Measurements from ENCODE around the gene SLC38A10. TPM values are rescaled to one million over a fixed set of nuclear protein-coding genes. Genes with fewer than 3 reads are reported as not detected.

The SLC38A10 gene
- total RNA-seq, 1 donor from 2014 or later = 116 TPM

DNA sequence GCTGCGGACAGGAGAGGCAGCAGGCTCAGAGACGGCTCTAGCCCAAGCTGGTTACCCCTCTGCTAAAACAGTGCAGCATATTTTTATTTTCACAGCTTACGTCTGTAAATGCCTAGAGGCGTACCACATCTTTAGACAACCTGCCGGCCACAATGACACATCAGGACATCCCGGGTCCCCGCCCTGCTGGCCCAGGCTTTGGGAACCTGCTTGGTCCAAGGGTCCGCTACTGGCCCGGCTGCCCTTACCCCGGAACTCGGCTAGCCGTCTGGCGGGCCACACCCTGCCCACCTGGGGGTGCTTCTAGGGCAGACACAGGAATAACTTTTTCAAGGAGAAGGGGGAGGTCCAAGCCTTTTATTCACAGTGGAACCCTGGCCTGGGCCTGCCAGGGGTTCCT, 76.6 kb downstream of the SLC38A10 start:
- TF ChIP-seq, protein P1, sequence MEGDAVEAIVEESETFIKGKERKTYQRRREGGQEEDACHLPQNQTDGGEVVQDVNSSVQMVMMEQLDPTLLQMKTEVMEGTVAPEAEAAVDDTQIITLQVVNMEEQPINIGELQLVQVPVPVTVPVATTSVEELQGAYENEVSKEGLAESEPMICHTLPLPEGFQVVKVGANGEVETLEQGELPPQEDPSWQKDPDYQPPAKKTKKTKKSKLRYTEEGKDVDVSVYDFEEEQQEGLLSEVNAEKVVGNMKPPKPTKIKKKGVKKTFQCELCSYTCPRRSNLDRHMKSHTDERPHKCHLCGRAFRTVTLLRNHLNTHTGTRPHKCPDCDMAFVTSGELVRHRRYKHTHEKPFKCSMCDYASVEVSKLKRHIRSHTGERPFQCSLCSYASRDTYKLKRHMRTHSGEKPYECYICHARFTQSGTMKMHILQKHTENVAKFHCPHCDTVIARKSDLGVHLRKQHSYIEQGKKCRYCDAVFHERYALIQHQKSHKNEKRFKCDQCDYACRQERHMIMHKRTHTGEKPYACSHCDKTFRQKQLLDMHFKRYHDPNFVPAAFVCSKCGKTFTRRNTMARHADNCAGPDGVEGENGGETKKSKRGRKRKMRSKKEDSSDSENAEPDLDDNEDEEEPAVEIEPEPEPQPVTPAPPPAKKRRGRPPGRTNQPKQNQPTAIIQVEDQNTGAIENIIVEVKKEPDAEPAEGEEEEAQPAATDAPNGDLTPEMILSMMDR (IDR thresholded peaks at IDR 0.05) = no peak
- Mint-ChIP-seq H3K4me3 (ENCODE audit: unreplicated experiment) (no peak overlapping the region), H3K27ac (ENCODE audit: unreplicated experiment) (no peak overlapping the region), H3K27me3 (ENCODE audit: low read depth) (no peaks in the 10 kb centered on the region), H3K9me3 (ENCODE audit: low read depth) (no peaks in the 10 kb centered on the region), H3K4me1 (ENCODE audit: low read depth) (peaks cover 13% of the 10 kb centered on the region), H3K36me3 (ENCODE audit: low read depth) (peaks cover 3% of the 10 kb centered on the region)
- DNase-seq (ENCODE audit: low spot score) = no peak

DNA sequence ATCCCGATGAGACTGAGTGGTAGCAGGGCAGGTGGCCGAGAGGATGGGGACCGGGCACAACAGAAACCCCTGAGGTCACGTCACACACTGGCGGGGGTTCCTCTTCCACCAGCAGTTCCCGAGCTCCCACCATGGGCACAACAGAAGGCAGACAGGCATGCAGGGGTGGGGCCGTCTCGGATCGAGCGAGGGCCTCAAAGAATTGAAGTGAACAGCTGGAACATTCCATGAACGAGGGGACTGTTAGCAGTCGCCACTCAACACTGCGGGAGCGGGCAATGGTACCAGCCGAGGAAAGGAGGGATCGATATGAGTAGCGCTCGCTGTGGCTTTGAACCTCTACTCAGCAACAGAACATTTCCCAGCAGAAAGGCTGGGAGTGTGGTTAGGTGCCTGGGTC, 77.6 kb downstream of the SLC38A10 start:
- no peaks in the 10 kb centered on the region for H3K9me3 Mint-ChIP-seq (ENCODE audit: low read depth)
- TF ChIP-seq, protein P1 (IDR thresholded peaks at IDR 0.05) = no peak
- H3K4me3 Mint-ChIP-seq (ENCODE audit: unreplicated experiment) = no peak overlapping the region
- no peaks in the 10 kb centered on the region for H3K27me3 Mint-ChIP-seq (ENCODE audit: low read depth)
- peaks cover 11% of the 10 kb centered on the region for H3K4me1 Mint-ChIP-seq (ENCODE audit: low read depth)
- peaks cover 5% of the 10 kb centered on the region for H3K36me3 Mint-ChIP-seq (ENCODE audit: low read depth)
- H3K27ac Mint-ChIP-seq (ENCODE audit: unreplicated experiment) = no peak overlapping the region
- DNase-seq (ENCODE audit: low spot score) = no peak

DNA sequence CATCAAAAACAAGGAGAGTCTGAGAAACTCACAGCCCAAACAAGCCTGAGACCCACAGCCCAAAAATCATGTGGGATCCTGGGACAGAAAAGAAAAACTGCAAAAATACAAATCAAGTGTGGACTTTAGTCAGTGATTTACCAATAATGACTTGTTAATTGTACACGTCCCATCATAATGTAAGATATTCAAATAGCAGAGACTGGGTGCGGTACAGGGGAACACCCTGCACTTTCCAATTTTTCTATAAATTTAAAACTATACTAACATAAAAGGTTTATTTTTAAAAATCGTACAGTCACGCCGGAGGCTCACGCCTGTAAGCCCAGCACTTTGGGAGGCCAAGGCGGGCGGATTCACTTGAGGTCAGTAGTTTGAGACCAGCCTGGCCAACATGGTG, 81.1 kb downstream of the SLC38A10 start:
- Mint-ChIP-seq H3K9me3 (ENCODE audit: low read depth) (no peaks in the 10 kb centered on the region), H3K4me1 (ENCODE audit: low read depth) (peaks cover 11% of the 10 kb centered on the region), H3K27ac (ENCODE audit: unreplicated experiment) (no peak overlapping the region), H3K36me3 (ENCODE audit: low read depth) (peaks cover 5% of the 10 kb centered on the region), H3K27me3 (ENCODE audit: low read depth) (no peaks in the 10 kb centered on the region), H3K4me3 (ENCODE audit: unreplicated experiment) (no peak overlapping the region)
- DNase-seq (ENCODE audit: low spot score) = no peak
- TF ChIP-seq, protein P1 (IDR thresholded peaks at IDR 0.05) = no peak

DNA sequence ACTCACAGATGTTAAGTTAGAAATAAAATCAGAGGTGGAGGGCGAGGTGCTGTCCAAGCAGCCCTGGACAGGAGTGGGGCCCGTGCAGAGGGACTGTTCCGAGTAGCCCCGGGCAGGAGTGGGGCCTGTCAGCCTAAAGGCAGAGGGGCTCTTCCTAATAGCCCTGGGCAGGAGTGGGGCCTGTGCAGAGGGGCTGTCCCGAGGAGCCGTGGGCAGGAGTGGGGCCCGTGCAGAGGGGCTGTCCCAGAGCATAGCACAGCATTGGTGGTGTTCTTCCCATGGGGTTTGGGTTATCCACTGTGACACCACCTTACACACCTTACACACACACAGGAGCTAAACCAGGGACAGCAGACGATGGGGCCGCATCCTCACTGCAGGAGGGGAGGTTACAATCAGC, 82.7 kb downstream of the SLC38A10 start:
- Mint-ChIP-seq H3K36me3 (ENCODE audit: low read depth) (peaks cover 5% of the 10 kb centered on the region), H3K4me3 (ENCODE audit: unreplicated experiment) (no peak overlapping the region), H3K27ac (ENCODE audit: unreplicated experiment) (no peak overlapping the region), H3K27me3 (ENCODE audit: low read depth) (no peaks in the 10 kb centered on the region), H3K9me3 (ENCODE audit: low read depth) (no peaks in the 10 kb centered on the region), H3K4me1 (ENCODE audit: low read depth) (peaks cover 11% of the 10 kb centered on the region)
- DNase-seq (ENCODE audit: low spot score) = no peak
- TF ChIP-seq, protein P1 (IDR thresholded peaks at IDR 0.05) = no peak

DNA sequence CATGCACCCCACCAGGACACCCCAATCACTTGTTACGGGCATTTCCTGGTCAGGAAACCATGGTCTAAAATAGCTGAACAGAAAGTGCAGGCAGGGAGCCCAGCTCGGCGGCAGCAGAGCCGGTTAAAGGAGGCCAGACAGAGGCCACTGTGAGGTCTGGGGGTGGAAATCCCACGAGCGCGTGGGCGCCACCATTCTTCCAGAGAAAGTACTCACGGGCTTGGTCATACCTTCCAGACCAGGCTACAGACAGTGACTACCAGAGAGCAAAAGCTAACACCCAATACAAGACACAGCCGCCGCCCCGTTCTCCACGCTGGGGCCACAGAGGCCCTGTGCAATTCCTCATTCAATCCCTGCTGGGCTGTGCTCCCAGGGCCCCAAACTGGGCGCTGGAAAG, 84.2 kb downstream of the SLC38A10 start:
- TF ChIP-seq, protein P1 (IDR thresholded peaks at IDR 0.05) = no peak
- peaks cover 1% of the 10 kb centered on the region for H3K36me3 Mint-ChIP-seq (ENCODE audit: low read depth)
- H3K4me1 Mint-ChIP-seq (ENCODE audit: low read depth) = peaks cover 17% of the 10 kb centered on the region
- no peak overlapping the region for H3K27ac Mint-ChIP-seq (ENCODE audit: unreplicated experiment)
- no peak for DNase-seq (ENCODE audit: low spot score)
- no peaks in the 10 kb centered on the region for H3K9me3 Mint-ChIP-seq (ENCODE audit: low read depth)
- H3K27me3 Mint-ChIP-seq (ENCODE audit: low read depth) = no peaks in the 10 kb centered on the region
- H3K4me3 Mint-ChIP-seq (ENCODE audit: unreplicated experiment) = no peak overlapping the region
